ENCODE measurements around the gene KLHL42.
"Not testable (repeated sequence)": the region's sequence is repeated elsewhere in the genome, so short reads cannot be mapped to it uniquely, and the experiment has no call there.

The KLHL42 gene

GRCh38 chr12:27828196-27828595, 48.2 kb downstream of the KLHL42 start:
- Histone ChIP-seq H3K4me3 (ENCODE audit: low read depth in 1 of 2, low read length in 2 of 2) (no peak overlapping the region), H3K27me3 (ENCODE audit: control insufficient read depth in 1 of 2, insufficient read depth in 2 of 2, low read length in 2 of 2) (peaks cover 0 to 4% of the 10 kb centered on the region in 2 donors), H3K4me1 (ENCODE audit: control insufficient read depth in 1 of 2, insufficient read depth in 2 of 2, low read length in 2 of 2) (no peaks in the 10 kb centered on the region), H3K9ac (ENCODE audit: low read depth in 1 of 2, low read length in 2 of 2) (no peak overlapping the region), H3K9me3 (ENCODE audit: control insufficient read depth in 1 of 2, low read length in 2 of 2) (no peaks in the 10 kb centered on the region), H3K27ac (ENCODE audit: low read depth, low read length) (no peak overlapping the region), H3K36me3 (ENCODE audit: control insufficient read depth in 1 of 2, insufficient read depth in 2 of 2, low read length in 2 of 2) (no peaks in the 10 kb centered on the region)

- H3K9ac ChIP-seq (ENCODE audit: low read depth in 1 of 2, low read length in 2 of 2) = no peak overlapping the region
- H3K9me3 ChIP-seq (ENCODE audit: control insufficient read depth in 1 of 2, low read length in 2 of 2) = peaks cover 0 to 2% of the 10 kb centered on the region in 2 donors
- no peak overlapping the region for H3K4me3 ChIP-seq (ENCODE audit: low read depth in 1 of 2, low read length in 2 of 2)
- no peak overlapping the region for H3K27ac ChIP-seq (ENCODE audit: low read depth, low read length)
- H3K36me3 ChIP-seq (ENCODE audit: control insufficient read depth in 1 of 2, insufficient read depth in 2 of 2, low read length in 2 of 2) = no peaks in the 10 kb centered on the region
- H3K27me3 ChIP-seq (ENCODE audit: control insufficient read depth in 1 of 2, insufficient read depth in 2 of 2, low read length in 2 of 2) = no peaks in the 10 kb centered on the region
- H3K4me1 ChIP-seq (ENCODE audit: control insufficient read depth in 1 of 2, insufficient read depth in 2 of 2, low read length in 2 of 2) = peaks cover 0 to 3% of the 10 kb centered on the region in 2 donors
Observed at GRCh38 chr12:27838543-27839185, 58.6 kb downstream of the KLHL42 start.

DNA sequence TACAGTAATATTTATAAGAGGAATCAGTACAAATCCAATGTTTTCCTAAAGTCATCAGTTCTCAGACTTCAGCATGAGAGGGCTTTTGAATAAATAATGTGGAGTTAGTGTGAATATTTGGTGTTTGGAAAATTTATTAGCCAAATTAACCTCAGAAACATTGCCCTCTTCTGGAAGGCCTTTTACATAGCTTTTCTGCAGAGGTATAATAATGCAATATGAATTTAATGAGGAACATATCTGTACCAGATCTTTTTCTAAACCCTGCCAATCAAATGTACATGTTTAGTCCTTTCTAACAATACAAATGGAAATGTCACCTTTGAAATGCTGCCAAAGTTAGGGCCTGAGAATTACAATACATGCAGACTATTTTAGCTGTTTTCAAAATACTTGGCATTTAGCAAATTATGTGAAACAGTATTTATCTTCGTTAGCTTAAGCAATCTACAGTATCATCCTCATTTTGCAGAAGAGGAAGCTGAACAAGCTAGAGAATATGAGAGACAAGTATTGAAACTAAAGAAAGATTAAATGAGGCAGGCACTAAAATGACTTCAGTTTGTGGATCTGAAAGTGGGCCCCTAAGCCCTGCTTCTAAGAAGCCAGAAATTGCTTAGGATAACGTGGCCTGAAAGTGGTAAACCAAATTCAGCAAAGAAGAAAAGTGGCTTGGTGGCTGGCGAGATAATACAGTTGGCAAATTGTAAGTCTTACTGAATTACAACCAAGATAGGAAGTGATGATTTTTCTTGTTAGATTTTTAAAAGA, 60.4 kb downstream of the KLHL42 start:
- no peaks in the 10 kb centered on the region for H3K36me3 ChIP-seq (ENCODE audit: control insufficient read depth in 1 of 2, insufficient read depth in 2 of 2, low read length in 2 of 2)
- H3K9me3 ChIP-seq (ENCODE audit: control insufficient read depth in 1 of 2, low read length in 2 of 2) = no peaks in the 10 kb centered on the region
- no peak overlapping the region for H3K9ac ChIP-seq (ENCODE audit: low read depth in 1 of 2, low read length in 2 of 2)
- H3K27ac ChIP-seq (ENCODE audit: low read depth, low read length) = no peak overlapping the region
- H3K27me3 ChIP-seq (ENCODE audit: control insufficient read depth in 1 of 2, insufficient read depth in 2 of 2, low read length in 2 of 2) = no peaks in the 10 kb centered on the region
- no peak overlapping the region for H3K4me3 ChIP-seq (ENCODE audit: low read depth in 1 of 2, low read length in 2 of 2)
- peaks cover 0 to 13% of the 10 kb centered on the region in 2 donors for H3K4me1 ChIP-seq (ENCODE audit: control insufficient read depth in 1 of 2, insufficient read depth in 2 of 2, low read length in 2 of 2)

DNA sequence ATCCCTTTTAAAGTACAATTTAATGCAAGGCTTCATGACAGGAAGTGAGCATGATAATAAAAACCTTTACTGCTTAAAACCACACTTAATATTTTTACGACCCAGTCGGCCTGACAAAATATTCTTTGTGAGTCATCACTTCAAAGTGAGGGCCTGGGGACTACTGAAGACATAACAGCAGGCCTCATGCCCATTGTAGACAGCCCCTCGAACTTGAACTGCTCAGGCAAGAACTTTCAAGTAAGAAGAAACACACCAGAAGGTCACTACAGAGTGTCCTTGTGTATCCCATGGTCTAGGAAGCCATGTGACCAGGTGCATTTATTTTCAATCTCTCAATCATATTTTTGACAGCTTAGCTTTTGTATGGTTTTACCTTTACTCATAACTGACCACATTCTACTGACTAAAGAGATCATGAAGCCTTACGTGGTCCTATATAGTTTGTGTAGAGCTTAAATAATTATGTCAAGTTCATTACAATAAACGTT, 61.4 kb downstream of the KLHL42 start:
- Histone ChIP-seq H3K36me3 (ENCODE audit: control insufficient read depth in 1 of 2, insufficient read depth in 2 of 2, low read length in 2 of 2) (no peaks in the 10 kb centered on the region), H3K9me3 (ENCODE audit: control insufficient read depth in 1 of 2, low read length in 2 of 2) (no peaks in the 10 kb centered on the region), H3K27ac (ENCODE audit: low read depth, low read length) (no peak overlapping the region), H3K4me1 (ENCODE audit: control insufficient read depth in 1 of 2, insufficient read depth in 2 of 2, low read length in 2 of 2) (peaks cover 0 to 13% of the 10 kb centered on the region in 2 donors), H3K27me3 (ENCODE audit: control insufficient read depth in 1 of 2, insufficient read depth in 2 of 2, low read length in 2 of 2) (no peaks in the 10 kb centered on the region), H3K9ac (ENCODE audit: low read depth in 1 of 2, low read length in 2 of 2) (no peak overlapping the region), H3K4me3 (ENCODE audit: low read depth in 1 of 2, low read length in 2 of 2) (no peak overlapping the region)

- Histone ChIP-seq H3K4me1 (ENCODE audit: control insufficient read depth in 1 of 2, insufficient read depth in 2 of 2, low read length in 2 of 2) (peaks cover 0 to 13% of the 10 kb centered on the region in 2 donors), H3K27ac (ENCODE audit: low read depth, low read length) (no peak overlapping the region), H3K36me3 (ENCODE audit: control insufficient read depth in 1 of 2, insufficient read depth in 2 of 2, low read length in 2 of 2) (no peaks in the 10 kb centered on the region), H3K27me3 (ENCODE audit: control insufficient read depth in 1 of 2, insufficient read depth in 2 of 2, low read length in 2 of 2) (no peaks in the 10 kb centered on the region), H3K9ac (ENCODE audit: low read depth in 1 of 2, low read length in 2 of 2) (no peak overlapping the region), H3K9me3 (ENCODE audit: control insufficient read depth in 1 of 2, low read length in 2 of 2) (no peaks in the 10 kb centered on the region), H3K4me3 (ENCODE audit: low read depth in 1 of 2, low read length in 2 of 2) (peak overlapping the region in 1 of 2 donors; percentile 32)
Observed at GRCh38 chr12:27843714-27844245, 63.7 kb downstream of the KLHL42 start.

GRCh38 chr12:27844366-27845090, 64.5 kb downstream of the KLHL42 start:
- Histone ChIP-seq H3K27ac (ENCODE audit: low read depth, low read length) (no peak overlapping the region), H3K27me3 (ENCODE audit: control insufficient read depth in 1 of 2, insufficient read depth in 2 of 2, low read length in 2 of 2) (no peaks in the 10 kb centered on the region), H3K9ac (ENCODE audit: low read depth in 1 of 2, low read length in 2 of 2) (no peak overlapping the region), H3K4me3 (ENCODE audit: low read depth in 1 of 2, low read length in 2 of 2) (peak overlapping the region in 1 of 2 donors; percentile 32), H3K9me3 (ENCODE audit: control insufficient read depth in 1 of 2, low read length in 2 of 2) (no peaks in the 10 kb centered on the region), H3K4me1 (ENCODE audit: control insufficient read depth in 1 of 2, insufficient read depth in 2 of 2, low read length in 2 of 2) (peaks cover 0 to 13% of the 10 kb centered on the region in 2 donors), H3K36me3 (ENCODE audit: control insufficient read depth in 1 of 2, insufficient read depth in 2 of 2, low read length in 2 of 2) (no peaks in the 10 kb centered on the region)

- Histone ChIP-seq H3K27ac (ENCODE audit: low read depth, low read length) (no peak overlapping the region), H3K9me3 (ENCODE audit: control insufficient read depth in 1 of 2, low read length in 2 of 2) (no peaks in the 10 kb centered on the region), H3K4me3 (ENCODE audit: low read depth in 1 of 2, low read length in 2 of 2) (no peak overlapping the region), H3K9ac (ENCODE audit: low read depth in 1 of 2, low read length in 2 of 2) (no peak overlapping the region), H3K4me1 (ENCODE audit: control insufficient read depth in 1 of 2, insufficient read depth in 2 of 2, low read length in 2 of 2) (peaks cover 0 to 13% of the 10 kb centered on the region in 2 donors), H3K27me3 (ENCODE audit: control insufficient read depth in 1 of 2, insufficient read depth in 2 of 2, low read length in 2 of 2) (no peaks in the 10 kb centered on the region), H3K36me3 (ENCODE audit: control insufficient read depth in 1 of 2, insufficient read depth in 2 of 2, low read length in 2 of 2) (no peaks in the 10 kb centered on the region)
Observed at GRCh38 chr12:27845187-27845586, 65.2 kb downstream of the KLHL42 start.

GRCh38 chr12:27845706-27846105, 65.7 kb downstream of the KLHL42 start:
- H3K27ac ChIP-seq (ENCODE audit: low read depth, low read length); H3K9me3 ChIP-seq (ENCODE audit: control insufficient read depth in 1 of 2, low read length in 2 of 2); H3K27me3 ChIP-seq (ENCODE audit: control insufficient read depth in 1 of 2, insufficient read depth in 2 of 2, low read length in 2 of 2); H3K4me3 ChIP-seq (ENCODE audit: low read depth in 1 of 2, low read length in 2 of 2); H3K9ac ChIP-seq (ENCODE audit: low read depth in 1 of 2, low read length in 2 of 2); H3K36me3 ChIP-seq (ENCODE audit: control insufficient read depth in 1 of 2, insufficient read depth in 2 of 2, low read length in 2 of 2): not testable (repeated sequence)
- peaks cover 0 to 13% of the 10 kb centered on the region in 2 donors for H3K4me1 ChIP-seq (ENCODE audit: control insufficient read depth in 1 of 2, insufficient read depth in 2 of 2, low read length in 2 of 2)

DNA sequence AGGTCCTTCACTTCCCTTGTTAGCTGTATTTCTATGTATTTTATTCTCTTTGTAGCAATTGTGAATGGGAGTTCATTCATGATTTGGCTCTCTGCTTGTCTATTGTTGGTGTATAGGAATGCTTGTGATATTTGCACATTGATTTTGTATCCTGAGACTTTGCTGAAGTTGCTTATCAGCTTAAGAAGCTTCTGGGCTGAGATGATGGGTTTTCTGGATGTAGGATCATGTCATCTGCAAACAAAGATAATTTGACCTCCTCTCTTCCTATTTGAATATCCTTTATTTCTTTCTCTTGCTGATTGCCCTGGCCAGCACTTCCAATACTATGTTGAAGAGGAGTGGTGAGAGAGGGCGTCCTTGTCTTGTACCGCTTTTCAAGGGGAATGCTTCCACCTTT, 67.3 kb downstream of the KLHL42 start:
- H3K4me1 ChIP-seq (ENCODE audit: control insufficient read depth in 1 of 2, insufficient read depth in 2 of 2, low read length in 2 of 2) = peaks cover 0 to 13% of the 10 kb centered on the region in 2 donors
- H3K27ac ChIP-seq (ENCODE audit: low read depth, low read length); H3K9me3 ChIP-seq (ENCODE audit: control insufficient read depth in 1 of 2, low read length in 2 of 2); H3K36me3 ChIP-seq (ENCODE audit: control insufficient read depth in 1 of 2, insufficient read depth in 2 of 2, low read length in 2 of 2); H3K27me3 ChIP-seq (ENCODE audit: control insufficient read depth in 1 of 2, insufficient read depth in 2 of 2, low read length in 2 of 2); H3K4me3 ChIP-seq (ENCODE audit: low read depth in 1 of 2, low read length in 2 of 2); H3K9ac ChIP-seq (ENCODE audit: low read depth in 1 of 2, low read length in 2 of 2): not testable (repeated sequence)

GRCh38 chr12:27851311-27851710, 71.3 kb downstream of the KLHL42 start:
- Histone ChIP-seq H3K4me3 (ENCODE audit: low read depth in 1 of 2, low read length in 2 of 2) (no peak overlapping the region), H3K36me3 (ENCODE audit: control insufficient read depth in 1 of 2, insufficient read depth in 2 of 2, low read length in 2 of 2) (no peaks in the 10 kb centered on the region), H3K27ac (ENCODE audit: low read depth, low read length) (no peak overlapping the region), H3K9me3 (ENCODE audit: control insufficient read depth in 1 of 2, low read length in 2 of 2) (no peaks in the 10 kb centered on the region), H3K4me1 (ENCODE audit: control insufficient read depth in 1 of 2, insufficient read depth in 2 of 2, low read length in 2 of 2) (no peaks in the 10 kb centered on the region), H3K9ac (ENCODE audit: low read depth in 1 of 2, low read length in 2 of 2) (no peak overlapping the region), H3K27me3 (ENCODE audit: control insufficient read depth in 1 of 2, insufficient read depth in 2 of 2, low read length in 2 of 2) (no peaks in the 10 kb centered on the region)
